Lower lobe of right lung (tissue), 2 donors: ENCODE data around the gene WNT7B. TPM values are rescaled to one million over a fixed set of nuclear protein-coding genes. Genes with fewer than 3 reads are reported as not detected.

Experiments used
- ATAC-seq, 2 donors: fragments of 200-7000 bp; cut with Tn5 transposase; one replicate each; pipeline ENCODE4 v1.9.1; 2020 to 2022; ENCODE audit warnings: mild to moderate bottlenecking in 2 of 2, moderate library complexity in 2 of 2
- DNase-seq: peaks from one replicate; pipeline ENCODE4 v3.0.0-alpha.2; 2020
- H3K27ac ChIP-seq: fragments of 200-600 bp; one replicate; pipeline ENCODE4 v1.8.0; 2022
- H3K27me3 ChIP-seq: fragments of 200-600 bp; one replicate; pipeline ENCODE4 v1.8.0; 2022; ENCODE audit warnings: low read depth
- H3K36me3 ChIP-seq: fragments of 200-600 bp; one replicate; pipeline ENCODE4 v1.8.0; 2022; ENCODE audit warnings: mild to moderate bottlenecking
- H3K4me1 ChIP-seq: fragments of 200-600 bp; one replicate; pipeline ENCODE4 v1.8.0; 2022
- H3K4me3 ChIP-seq: fragments of 200-600 bp; one replicate; pipeline ENCODE4 v1.8.0; 2022; ENCODE audit warnings: mild to moderate bottlenecking
- H3K9me3 ChIP-seq: fragments of 200-600 bp; one replicate; pipeline ENCODE4 v1.8.0; 2022
- CTCF ChIP-seq: fragments of 200-600 bp; IDR thresholded peaks from one replicate; pipeline ENCODE4 v1.8.0; 2022; ENCODE audit warnings: antibody characterized with exemption, mild to moderate bottlenecking
- intact Hi-C: fragments of 100-400 bp; cut with DNase I; formaldehyde crosslinking; loops from one replicate; pipeline ENCODE4 v1.11.0; 2022
- total RNA-seq: library from RNA; stranded (reverse); fragmentation: NEBNext Ultra II Directional; extraction: Animal tissue kit (Norgen Biotek cat#: 25700); gene quantifications from one replicate; pipeline ENCODE4 v1.2.1, GENCODE V29; 2021
- donor health status: DM: no; HTN: yes; CAD: no; lungs with severe emphysema.

WNT7B gene
- total RNA-seq, 1 donor from 2014 or later = 6.3 TPM

- TF ChIP-seq CTCF = no peak
- no peak overlapping the region for H3K27ac ChIP-seq
- H3K9me3 ChIP-seq = no peaks in the 10 kb centered on the region
- ATAC-seq = no peak
- no peak overlapping the region for H3K4me3 ChIP-seq
- no peaks in the 10 kb centered on the region for H3K4me1 ChIP-seq
- intact Hi-C loops = no loop called here
- H3K36me3 ChIP-seq = no peaks in the 10 kb centered on the region
- peaks cover 4% of the 10 kb centered on the region for H3K27me3 ChIP-seq
- DNase-seq = no peak
These were observed 18.0 kb downstream of the WNT7B start for GRCh38 chr22:45958971-45959370.

DNA sequence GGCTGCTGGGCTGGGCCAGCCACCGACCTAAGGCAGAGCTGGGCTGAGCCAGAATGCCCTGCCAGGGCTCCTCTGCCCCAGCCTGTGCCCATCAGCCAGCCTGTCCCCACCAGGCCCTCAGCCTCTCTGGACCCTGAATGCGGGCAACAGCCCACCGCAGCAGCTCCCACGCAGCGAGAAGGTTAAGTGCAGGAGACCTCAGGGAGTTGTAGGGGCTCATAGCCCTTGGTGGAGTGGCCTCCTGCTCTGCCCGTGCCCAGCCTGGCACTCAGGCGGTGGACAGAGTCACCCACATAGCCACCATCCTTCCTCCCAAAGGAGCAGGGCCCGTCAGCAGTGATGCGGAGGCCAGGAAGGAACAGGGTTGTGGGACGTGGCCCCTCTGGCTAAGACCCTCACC lies 19.1 kb downstream of the WNT7B start:
- ATAC-seq (no peak), DNase-seq (no peak)
- H3K4me3 ChIP-seq = no peak overlapping the region
- H3K27ac ChIP-seq = no peak overlapping the region
- intact Hi-C loops = no loop called here
- no peaks in the 10 kb centered on the region for H3K36me3 ChIP-seq
- H3K9me3 ChIP-seq = no peaks in the 10 kb centered on the region
- H3K27me3 ChIP-seq = peaks cover 4% of the 10 kb centered on the region
- H3K4me1 ChIP-seq = no peaks in the 10 kb centered on the region
- no peak for TF ChIP-seq CTCF

- no peak overlapping the region for H3K27ac ChIP-seq
- no peak overlapping the region for H3K4me3 ChIP-seq
- TF ChIP-seq CTCF = no peak
- H3K9me3 ChIP-seq = no peaks in the 10 kb centered on the region
- no peaks in the 10 kb centered on the region for H3K36me3 ChIP-seq
- no peaks in the 10 kb centered on the region for H3K4me1 ChIP-seq
- intact Hi-C loops = no loop called here
- DNase-seq (no peak), ATAC-seq (no peak)
- H3K27me3 ChIP-seq = peaks cover 14% of the 10 kb centered on the region
These were observed 23.8 kb downstream of the WNT7B start for GRCh38 chr22:45953178-45953577.

DNA sequence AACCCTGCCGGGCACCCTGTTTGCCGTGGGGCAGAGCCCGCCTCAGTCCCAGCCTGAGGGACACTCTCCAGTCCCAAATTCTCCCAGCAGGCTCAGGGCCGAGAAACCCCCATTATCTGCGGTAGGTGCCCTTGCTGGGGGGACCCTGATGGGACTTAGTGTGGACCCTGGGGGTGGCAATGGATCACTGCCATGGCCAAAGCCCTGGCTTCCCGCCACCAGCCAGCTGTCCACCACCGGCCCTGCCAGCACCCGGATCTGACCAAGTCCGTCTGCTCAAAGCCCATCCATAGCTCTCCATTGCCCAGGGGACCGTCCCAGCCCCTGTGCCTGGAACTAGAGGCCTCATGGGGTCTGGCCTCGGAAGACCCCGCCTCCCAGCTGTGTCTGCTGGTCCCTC lies 24.4 kb downstream of the WNT7B start:
- Histone ChIP-seq H3K27me3 (peaks cover 14% of the 10 kb centered on the region), H3K36me3 (no peaks in the 10 kb centered on the region), H3K9me3 (no peaks in the 10 kb centered on the region), H3K27ac (no peak overlapping the region), H3K4me3 (no peak overlapping the region), H3K4me1 (no peaks in the 10 kb centered on the region)
- TF ChIP-seq CTCF = no peak
- ATAC-seq = no peak
- intact Hi-C loops = no loop called here
- no peak for DNase-seq

- TF ChIP-seq CTCF = no peak
- Histone ChIP-seq H3K4me1 (no peaks in the 10 kb centered on the region), H3K27me3 (peaks cover 14% of the 10 kb centered on the region), H3K36me3 (no peaks in the 10 kb centered on the region), H3K27ac (no peak overlapping the region), H3K9me3 (no peaks in the 10 kb centered on the region), H3K4me3 (no peak overlapping the region)
- ATAC-seq (no peak), DNase-seq (no peak)
- intact Hi-C loops = no loop called here
These were observed 24.8 kb downstream of the WNT7B start for GRCh38 chr22:45952151-45952550.

DNA sequence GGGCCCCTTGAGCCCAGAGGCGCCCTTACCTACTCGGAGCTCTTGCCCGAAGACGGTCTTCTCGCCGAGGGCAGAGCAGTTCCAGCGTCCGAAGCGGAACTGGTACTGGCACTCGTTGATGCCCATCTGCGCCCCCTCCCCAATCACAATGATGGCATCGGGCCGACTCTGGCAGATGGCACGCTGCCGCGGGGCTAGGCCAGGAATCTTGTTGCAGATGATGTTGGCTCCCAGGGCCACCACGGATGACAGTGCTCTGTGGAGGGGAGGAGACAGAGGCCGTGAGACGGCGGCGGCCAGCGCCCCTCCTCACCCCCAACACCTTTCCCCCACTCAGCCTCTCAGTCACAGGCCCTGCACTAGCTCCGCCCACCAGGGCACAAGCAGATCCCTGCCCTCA lies 27.1 kb downstream of the WNT7B start:
- Histone ChIP-seq H3K9me3 (no peaks in the 10 kb centered on the region), H3K27me3 (peaks cover 10% of the 10 kb centered on the region), H3K4me3 (no peak overlapping the region), H3K4me1 (no peaks in the 10 kb centered on the region), H3K36me3 (no peaks in the 10 kb centered on the region), H3K27ac (no peak overlapping the region)
- DNase-seq (no peak), ATAC-seq (no peak)
- TF ChIP-seq CTCF = no peak
- intact Hi-C loops = no loop called here
